SIG-M5 treated with dmso at 0.1 percent for 504 hours (cell line): ENCODE measurements around the gene METTL6.
A peak's percentile ranks its signal among the peaks of the same experiment; 100 is the strongest.
"Not testable (repeated sequence)": the region's sequence is repeated elsewhere in the genome, so short reads cannot be mapped to it uniquely, and the experiment has no call there.

ENCODE experiments used
- DNase-seq: peaks from one replicate; lab custom pipeline; 2025; ENCODE audit not compliant: unreplicated experiment; lab: John Stamatoyannopoulos, UW

The METTL6 gene, protein sequence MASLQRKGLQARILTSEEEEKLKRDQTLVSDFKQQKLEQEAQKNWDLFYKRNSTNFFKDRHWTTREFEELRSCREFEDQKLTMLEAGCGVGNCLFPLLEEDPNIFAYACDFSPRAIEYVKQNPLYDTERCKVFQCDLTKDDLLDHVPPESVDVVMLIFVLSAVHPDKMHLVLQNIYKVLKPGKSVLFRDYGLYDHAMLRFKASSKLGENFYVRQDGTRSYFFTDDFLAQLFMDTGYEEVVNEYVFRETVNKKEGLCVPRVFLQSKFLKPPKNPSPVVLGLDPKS

DNA sequence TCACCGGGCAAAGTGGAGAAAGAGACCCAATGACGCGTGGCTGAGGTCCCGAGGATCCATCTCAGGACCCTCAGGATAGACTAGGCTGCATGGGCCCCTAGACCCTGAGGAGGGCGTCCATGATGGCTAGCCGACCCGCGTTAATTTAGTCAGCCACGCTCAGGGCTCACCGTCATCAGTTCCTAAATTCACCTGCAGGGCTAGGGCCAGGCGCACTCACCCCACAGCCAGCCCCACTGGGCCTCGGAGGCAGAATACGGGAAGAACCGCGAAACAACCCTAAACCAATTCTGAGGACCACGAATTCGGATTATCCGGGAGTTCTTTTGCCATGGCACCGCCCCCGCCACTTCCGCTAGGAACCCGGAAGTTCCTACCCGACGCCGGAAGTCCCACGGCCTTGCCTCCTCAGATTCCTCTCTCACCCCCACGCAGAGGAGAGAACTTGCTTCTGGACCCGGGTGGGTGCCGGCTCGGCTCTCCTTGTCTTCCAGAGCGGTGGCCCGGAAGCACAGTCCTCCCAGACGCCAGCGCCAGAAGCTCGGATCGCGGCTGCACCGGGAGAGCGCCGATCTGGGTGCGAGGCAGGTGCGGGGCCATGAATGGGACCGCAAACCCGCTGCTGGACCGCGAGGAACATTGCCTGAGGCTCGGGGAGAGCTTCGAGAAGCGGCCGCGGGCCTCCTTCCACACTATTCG is at the start of gene METTL6, which contains the start of gene EAF1:
TSS of gene METTL6 (minus strand) at position 363 of the 699 bp plus-strand sequence. CDS start 1,033 bp downstream, outside the sequence.
TSS of gene EAF1 (plus strand) at position 417 of the 699 bp plus-strand sequence. CDS start at position 599, 182 bp downstream.
- DNase-seq = peak; percentile 78

DNA sequence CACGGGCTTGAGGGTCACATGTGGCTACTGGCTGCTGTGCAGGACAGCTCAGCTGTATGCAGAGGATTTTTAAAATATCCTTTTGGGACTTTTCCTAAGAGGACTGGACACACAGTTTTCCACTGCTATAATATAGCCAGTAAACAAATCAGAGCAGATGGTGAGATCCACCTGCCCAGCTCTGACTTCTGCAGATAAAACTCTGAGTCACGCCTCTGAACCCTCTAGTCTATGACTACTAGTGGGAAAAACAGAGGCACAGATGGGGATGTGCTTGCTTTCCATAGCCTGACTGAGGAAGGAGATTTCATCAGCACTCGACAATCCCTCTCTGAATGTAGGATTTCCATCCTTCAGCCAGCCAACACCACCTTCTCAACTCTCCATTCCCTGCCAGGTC is 49.0 kb upstream of the METTL6 start:
- DNase-seq = no peak

DNA sequence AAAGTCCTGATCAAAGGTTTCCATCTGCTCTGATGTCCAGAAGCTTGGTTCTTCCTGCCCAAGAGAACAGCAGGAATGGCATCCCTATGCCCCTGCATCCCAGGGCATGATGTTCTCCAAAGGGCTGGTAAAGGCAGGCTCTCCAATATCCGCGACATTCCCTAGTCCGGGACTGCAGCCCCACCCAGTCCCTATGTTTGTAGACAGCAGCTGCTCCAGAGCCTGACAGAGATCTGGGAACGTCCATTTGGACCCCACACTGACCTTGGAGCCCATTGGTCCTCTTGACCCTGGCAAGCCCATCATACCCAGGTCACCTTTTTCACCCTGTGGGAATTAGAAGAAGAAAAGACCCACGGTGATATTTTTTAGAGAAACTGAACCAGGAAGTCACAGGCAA is 47.8 kb upstream of the METTL6 start:
- no peak for DNase-seq

DNA sequence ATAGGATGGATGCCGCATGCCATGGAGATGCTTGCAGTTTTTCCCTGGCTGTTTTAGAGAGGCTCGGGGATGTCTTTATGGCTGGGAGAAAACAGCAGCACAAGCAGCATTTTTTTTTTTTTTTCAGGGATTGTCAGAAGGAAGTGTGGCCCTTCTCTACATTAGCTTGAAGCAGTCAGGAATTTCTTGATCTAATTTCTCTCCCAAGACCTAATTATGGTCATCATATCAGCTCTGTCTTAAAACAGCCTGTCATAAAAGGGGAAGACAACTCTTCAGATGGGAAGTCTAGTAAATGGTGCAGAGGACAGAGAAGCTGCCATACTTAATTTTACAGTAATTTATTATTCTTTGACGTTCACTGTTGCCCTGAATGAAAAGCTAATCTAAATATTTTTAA is 44.5 kb upstream of the METTL6 start:
- no peak for DNase-seq

DNA sequence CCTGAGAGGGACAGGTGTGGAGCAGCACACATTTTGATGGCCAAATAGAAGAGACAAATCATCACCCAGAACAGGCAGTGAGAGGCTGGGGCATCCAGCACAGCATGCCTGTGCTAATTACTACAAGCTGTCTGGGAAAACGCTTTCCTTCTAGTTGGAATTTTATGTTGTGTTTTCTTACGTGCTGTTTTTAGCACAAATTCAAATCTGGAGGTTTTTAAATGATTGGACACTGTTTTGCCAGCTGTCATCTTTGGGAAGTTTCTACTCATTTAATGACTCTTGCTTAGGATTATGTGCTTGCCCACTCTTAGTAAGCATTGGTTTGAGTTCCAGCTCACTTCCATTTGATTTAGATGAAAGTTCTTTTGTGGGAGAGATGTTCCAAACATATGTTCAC is 43.5 kb upstream of the METTL6 start:
- no peak for DNase-seq

DNA sequence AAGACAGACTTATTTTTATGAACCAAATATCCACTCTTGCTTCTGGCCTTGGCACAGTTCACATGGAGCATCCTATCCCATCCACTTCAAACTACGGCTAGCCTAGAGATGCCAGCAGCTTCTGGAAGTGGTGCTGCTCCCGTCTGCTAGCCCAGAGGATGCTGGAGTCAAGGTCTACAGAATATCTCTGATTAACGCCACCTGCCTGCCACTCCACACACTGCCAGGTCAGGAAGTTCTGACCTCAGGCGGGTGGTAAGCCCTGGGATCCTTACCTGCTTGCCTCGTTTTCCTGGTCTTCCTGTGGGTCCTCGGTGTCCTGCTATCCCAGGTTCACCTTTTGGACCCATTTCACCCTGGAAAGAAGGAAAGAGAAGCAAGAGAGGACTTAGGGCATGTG is 42.9 kb upstream of the METTL6 start:
- no peak for DNase-seq

DNA sequence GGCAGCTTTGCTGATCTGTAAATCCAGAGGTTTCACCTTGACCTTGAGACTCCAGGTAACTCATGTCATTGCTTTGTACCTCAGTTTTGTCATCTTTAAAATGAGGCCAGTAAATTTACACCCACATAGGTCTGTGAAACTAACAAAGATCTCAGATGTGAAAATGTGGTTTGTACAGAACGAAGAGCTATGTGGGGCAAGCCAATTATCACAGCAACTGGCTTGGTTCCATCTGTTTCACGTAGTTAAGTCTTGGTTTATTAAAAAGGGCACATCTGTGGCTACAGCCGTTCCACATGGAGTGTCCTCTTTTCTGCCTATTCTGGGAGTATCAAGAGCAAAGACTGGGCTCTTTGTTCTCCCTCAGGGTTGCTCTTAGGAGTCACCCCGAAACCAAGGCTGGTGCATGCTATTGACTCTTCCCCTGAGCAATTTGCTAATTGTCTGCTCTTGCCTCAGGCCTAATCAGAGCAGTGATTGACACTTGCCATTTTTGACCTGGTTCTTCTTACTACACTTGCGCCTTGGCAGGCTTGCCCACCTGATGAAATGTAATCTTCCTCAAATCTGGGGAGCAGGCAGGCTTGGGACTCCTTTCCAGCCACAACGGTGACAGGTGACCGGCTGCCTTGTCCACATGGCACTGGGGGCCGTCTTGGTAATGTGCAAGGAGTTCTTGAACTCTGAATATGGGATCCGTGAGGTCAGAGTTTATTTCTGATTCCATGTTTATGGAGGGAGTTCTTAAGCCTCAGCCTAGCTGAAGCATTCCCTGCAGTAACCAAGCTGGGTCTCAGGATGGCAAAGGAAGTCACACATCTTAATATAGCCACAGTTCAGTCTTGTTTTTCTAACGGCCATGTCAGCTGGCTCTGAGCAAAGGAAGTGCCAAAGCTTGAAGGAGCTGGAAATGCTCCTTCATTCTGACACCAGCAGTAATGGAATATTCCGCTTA is 40.2 kb upstream of the METTL6 start:
- no peak for DNase-seq

DNA sequence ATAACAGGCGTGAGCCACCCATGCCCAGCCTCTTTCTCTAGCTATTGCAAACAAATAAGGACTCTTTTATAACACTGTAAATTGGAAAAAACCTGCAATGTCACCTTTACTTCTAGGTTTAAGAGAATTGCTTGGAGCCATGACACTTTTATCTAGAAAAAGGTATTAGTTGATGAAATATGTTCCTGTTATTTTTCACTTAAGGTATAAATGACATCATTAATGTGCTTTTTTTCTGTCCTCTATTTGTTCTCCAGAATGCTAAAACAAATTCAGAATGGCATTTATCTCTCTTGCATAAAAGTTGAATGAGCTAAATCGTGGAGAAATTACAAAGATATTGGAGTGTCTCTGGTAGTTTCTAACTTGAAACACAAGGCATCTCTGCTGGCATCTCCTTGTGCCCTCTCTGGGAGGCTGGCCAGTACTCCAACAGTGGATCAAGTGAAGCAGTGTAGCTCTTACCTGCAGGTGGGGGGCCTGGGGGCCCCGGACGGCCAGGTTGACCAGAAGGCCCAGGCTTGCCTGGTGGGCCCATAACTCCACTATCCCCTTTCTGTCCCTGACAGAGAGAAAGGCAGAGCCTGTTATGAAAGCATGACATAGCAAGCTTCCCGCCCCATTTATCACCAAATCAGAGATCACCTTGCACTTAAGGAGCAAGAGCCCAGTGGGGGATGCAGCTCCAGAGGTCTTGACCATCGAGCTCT is 38.7 kb upstream of the METTL6 start:
- DNase-seq = no peak

DNA sequence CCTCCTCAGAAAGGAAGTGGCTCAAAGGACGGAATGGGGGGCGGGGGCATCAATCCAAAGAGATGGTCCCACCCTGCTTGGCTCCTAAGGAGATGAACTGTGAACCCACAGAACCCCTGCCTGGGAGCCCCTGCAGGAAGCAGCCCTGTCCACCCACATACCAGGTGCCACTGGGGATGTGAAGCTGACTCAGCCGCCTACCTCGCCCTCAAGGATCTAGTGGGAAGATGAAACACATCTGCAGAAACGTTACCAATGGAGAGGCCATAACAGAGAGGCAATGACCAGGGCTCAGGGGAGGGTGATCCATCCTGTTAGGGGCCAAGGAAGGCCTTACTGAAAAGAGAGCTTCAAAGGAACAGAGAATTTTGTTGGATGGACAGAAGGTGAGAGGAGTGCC is 35.1 kb upstream of the METTL6 start:
- no peak for DNase-seq

DNA sequence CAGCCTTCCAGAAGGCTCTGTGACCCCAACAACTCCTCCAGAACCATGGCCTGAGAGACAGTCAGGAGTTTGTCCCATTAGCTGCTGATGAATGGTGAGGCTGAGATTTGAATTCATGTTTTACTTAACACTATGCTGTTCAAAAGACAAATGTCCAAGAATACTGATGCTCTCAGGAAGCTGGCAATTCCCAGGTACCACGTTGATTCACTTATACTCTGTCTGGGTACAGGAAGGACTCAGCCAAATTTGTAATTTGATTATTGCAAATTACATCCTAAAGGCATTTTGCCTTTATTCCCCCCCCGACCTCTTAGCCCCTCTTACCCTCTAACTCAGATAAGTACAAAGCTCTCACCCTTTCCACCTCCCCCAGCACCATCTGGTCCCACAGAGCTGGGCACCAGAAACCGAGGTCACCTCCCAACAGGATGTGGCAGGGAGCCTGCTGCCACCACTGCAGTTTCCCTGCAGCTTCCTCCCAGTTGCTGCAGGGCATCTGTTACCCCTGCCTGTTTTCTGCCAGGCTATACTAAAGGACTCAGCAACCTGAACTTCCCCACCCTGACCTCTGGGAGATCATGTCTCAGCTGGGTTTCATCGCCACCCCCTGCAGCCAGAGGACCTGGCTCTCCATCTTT is 33.7 kb upstream of the METTL6 start:
- no peak for DNase-seq

DNA sequence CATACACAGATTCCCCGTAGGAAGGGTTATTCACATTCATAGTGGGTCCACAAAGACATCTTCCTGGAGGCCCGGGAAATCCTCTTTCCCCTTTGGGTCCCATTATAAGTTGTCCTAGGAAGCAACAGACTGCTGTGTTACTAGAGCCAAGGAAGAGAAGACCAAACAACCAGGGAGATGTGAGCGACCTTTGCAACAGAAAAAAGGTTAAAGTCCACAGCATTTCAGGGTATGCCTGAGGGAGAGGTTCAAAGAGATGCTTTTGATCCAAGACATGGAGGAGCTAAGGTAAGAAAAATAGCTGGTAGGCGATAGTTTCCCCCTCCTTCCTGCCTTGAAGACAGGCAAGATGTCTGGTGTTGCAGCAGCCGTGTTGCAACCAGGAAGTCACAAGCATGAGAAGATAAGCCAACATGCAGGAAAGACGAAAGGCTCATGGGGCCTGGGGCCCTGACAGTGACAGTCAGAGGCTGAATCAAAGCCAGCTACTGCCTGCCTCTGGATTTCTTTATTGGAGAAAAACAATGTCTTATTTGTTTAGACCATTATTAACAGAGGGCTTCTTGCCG is 31.0 kb upstream of the METTL6 start:
- DNase-seq = peak; percentile 46

DNA sequence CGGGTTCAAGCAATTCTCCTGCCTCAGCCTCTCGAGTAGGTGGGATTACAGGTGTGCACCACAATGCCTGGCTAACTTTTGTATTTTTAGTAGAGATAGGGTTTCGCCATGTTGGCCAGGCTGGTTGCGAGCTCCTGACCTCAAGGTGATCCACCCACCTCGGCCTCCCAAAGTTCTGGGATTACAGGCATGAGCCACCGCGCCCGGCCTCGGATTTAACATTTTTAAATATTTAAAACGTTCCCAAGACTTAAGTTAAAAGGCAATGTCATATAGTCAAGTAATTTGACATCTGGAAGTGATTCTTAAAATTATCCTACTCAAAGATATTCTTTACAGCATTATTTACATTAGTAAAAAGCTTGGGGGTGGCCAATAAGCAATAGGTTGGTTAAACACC is 29.6 kb upstream of the METTL6 start:
- not testable (repeated sequence) for DNase-seq

DNA sequence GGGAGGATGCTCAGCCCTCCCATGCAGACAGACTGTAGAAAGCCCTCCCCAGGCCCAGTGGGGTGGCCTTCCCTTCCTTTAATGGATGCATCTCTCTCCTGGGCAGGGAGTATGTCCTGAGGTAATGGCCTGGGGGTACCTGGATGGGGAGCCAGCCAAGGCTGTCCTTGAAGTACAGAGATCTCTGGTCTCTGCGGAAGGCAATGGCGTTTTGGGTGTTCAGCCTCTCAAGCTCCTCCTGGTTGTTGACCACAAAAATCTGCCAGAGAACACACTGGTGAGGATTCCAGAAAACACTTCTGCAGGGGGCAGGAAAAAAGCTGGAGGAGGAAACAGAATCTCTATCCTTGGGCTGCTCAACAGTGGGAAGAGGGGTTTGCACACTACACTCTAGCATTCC is 29.0 kb upstream of the METTL6 start:
- DNase-seq = no peak

DNA sequence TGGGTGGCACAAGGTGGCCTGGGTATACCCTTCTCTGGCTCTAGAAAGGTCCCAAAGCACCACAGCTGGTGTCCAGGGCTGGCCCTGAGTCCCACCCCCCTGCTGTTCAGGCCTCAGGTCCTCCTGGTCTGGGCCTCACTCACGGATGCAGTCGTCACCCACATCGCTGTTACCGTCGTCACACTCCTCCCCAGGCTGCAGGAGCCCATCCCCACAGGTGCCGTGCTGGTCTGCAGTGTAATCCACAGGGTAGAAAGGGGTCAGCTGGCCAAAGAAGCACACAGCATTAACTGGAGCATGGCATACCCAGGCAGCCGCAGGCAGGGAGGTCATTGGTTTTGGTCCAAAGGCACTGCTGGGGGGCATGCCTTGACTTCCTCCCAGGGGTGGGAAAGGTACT is 28.4 kb upstream of the METTL6 start:
- no peak for DNase-seq

DNA sequence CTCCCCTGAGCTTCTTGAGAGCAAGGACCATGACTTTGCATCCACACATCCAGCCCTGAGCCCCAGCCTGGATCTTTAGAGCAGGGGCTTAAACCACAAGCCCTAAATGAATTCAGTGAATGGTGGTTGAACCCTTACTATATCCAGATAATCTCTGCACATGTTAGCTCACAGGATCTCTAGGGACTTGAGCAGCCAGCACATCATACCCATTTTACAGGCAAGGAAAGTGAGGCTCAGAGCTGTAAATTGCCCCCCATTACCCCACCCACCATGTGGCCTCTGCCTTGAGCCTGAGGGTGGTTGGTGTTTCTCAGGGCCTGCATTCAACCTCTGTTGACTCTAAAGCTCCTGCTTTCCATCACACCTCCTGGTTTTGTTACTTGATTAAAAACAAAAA is 27.6 kb upstream of the METTL6 start:
- no peak for DNase-seq

DNA sequence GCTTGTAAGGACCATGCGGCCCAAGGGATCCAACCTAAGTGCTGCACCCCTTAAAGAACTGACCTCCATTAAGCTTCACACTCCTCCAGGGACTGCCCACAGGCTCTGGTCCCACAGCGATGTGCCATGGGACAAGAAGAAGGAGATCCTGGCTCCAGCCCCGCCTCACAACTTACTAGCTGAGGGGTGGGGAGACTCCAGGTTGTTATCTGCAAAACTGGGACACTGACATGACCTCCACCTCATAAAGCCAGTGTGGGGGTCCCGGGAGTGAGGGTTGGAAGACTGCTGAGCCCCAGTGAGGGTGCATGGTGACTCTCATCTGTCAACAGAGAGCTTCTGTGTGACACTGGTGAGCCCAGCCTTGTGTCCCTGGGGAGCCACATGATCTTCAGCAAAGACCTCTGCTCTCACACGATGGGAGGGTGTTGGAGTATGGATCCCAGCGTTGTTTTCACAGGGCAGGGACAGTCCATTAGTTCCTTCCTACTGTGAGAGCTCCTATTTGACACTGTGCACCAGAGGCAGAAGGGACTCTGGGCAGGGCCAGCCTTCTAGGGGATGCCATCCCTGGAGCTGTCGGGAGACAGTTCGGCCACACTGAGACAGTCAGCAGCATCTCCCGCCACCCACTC is 26.8 kb upstream of the METTL6 start:
- no peak for DNase-seq

DNA sequence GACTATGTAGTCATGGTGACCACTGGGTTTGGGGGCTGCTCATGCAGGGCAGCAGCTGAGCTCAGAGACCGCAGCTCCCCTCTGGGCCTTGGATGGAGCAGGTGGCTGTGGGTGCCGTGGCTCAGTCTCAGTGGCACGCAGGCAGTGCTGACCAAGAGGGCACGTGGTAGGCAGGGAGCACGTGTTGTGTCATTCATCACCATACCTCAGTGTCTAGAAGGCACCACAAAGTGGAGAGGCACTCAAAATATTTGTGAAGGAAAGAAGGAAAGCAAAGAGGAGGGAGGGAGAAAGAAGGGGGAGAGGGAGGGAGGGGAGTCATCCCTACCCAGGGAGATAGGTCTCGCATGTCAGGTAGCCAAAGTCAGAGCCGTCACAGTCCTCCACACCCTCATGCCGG is 26.2 kb upstream of the METTL6 start:
- DNase-seq = no peak

DNA sequence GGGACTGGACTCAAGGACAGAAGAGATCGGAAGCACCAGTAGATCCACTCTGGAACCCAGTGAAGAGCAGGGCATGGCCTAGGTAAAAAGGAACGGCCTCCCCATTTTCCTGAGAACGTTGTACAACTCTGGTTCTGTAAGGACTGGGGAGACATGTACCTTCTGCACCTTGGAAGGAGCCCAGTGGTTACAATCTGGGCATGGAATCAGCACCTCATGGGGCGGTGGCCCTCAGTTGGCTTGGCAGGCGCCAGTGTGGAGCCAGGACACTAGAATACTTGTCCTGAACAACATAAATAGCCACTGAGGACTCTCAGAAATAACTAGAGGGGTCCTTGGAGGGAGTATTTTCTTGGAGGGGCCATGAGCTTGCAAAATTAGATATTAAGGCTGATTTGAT is 25.6 kb upstream of the METTL6 start:
- no peak for DNase-seq

DNA sequence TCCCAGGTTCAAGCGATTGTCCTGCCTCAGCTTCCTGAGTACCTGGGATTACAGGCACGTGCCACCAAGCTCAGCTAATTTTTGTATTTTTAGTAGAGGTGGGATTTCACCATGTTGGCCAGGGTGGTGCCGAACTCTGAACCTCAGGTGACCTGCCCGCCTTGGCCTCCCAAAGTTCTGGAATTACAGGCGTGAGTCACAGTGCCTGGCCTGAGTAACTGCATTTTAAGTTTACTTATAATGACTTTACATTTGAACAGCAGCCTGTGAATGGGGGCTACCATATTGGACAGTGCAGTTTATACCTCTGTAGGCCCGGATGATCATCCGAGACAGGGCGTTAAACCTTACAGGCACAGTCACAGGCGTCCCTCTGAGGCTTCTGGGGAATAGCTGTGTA is 24.8 kb upstream of the METTL6 start:
- no peak for DNase-seq
